22Rv1 (cell line): ENCODE measurements around the gene PAN2.

Experiments
- CTCF ChIP-seq: fragments of 450-650 bp; IDR thresholded peaks from 2 replicates; pipeline ENCODE4 v1.5.1; 2017; ENCODE audit warnings: mild to moderate bottlenecking
- ZFX ChIP-seq: fragments of 450-650 bp; IDR thresholded peaks from 2 replicates; pipeline ENCODE4 v1.6.1; 2017; ENCODE audit warnings: antibody characterized with exemption, borderline replicate concordance

GRCh38 chr12:56304276-56304675, 29.5 kb downstream of the PAN2 start:
- TF ChIP-seq CTCF, result no peak
- TF ChIP-seq ZFX, result no peak
